C4-2B (cell line): ENCODE measurements around the gene PRR23E.

Source experiments
- ZFX ChIP-seq: fragments of 450-650 bp; IDR thresholded peaks from 2 replicates; pipeline ENCODE4 v1.6.1; 2017
- TF ChIP-seq, protein P1 (sequence below): fragments of 450-650 bp; conservative IDR thresholded peaks from 2 replicates; pipeline ENCODE4 v1.5.1; 2017; ENCODE audit warnings: mild to moderate bottlenecking

DNA sequence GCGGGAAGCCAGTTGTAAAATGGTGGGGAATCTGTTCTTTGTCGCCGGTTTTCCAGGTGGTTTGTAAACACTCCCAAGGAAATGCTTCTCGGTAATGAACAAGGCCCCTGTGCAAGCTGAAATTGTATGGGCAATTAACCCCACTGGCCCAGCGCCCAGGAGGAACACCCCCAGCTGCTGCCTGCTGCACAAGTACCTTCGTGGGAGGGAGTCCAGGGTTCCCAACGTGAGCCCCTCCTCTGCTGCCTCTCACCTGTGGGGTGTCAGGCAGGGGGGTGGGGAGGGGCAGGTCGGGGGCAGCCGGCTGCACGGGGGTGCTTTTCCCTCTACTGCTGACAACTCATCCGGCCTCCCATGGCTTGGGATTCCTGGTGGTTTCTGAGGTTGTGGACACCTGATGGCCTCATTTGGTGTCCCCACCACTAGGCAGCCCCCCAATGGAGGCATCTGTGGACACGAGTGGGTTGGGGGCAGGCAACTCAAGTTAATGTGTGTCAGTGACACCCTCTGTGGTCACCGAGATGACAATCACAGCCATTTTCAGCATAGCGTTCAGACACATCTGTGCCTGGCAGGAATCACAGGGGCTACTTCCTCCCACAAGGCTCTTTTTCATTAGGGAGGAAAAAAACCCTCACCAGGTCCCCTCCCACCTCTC lies 35.6 kb upstream of the PRR23E start:
- TF ChIP-seq, protein P1, sequence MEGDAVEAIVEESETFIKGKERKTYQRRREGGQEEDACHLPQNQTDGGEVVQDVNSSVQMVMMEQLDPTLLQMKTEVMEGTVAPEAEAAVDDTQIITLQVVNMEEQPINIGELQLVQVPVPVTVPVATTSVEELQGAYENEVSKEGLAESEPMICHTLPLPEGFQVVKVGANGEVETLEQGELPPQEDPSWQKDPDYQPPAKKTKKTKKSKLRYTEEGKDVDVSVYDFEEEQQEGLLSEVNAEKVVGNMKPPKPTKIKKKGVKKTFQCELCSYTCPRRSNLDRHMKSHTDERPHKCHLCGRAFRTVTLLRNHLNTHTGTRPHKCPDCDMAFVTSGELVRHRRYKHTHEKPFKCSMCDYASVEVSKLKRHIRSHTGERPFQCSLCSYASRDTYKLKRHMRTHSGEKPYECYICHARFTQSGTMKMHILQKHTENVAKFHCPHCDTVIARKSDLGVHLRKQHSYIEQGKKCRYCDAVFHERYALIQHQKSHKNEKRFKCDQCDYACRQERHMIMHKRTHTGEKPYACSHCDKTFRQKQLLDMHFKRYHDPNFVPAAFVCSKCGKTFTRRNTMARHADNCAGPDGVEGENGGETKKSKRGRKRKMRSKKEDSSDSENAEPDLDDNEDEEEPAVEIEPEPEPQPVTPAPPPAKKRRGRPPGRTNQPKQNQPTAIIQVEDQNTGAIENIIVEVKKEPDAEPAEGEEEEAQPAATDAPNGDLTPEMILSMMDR, result no peak
- TF ChIP-seq ZFX, result no peak
